ENCODE data around the gene SIX4.

DNA sequence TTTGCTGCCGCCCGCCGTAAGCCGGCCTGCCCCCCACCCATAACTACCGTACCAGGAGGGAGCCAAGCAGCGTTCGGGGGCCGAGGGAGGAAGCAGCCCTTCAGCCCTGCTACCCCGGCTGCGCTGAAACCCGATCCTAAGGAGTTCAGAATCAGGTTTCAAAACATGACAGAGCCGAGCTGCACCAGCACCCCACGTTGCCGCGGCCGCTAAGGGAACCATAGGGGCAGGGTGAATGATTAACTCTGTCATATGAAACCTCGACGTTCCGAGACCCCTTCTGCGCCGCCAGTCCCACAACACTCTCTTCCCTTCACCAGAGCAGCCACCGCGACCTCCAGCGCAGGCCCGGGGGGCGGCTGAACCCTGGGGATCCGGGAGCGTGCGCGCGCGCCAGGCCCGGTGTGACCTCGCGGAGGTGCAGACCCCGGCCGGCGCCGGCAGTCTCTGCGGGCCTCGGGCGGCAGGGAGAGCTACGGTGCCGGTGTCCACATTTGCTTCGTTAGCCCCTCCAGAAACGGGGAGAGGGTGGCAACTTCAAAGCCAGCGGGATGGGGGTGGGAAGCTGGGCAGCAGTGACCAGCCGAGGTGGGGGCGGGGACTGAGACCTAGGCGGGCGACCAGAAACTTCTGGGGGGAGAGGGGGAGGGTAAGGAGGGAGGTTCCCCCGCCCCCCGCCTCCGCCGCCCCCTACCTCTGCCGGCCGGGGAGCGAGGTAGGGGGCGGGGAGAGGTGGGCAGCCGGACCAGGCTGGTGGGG, 1.6 kb downstream of the SIX4 start:
- no peak for TF ChIP-seq EZH2 (IDR thresholded peaks at IDR 0.05)
- TF ChIP-seq POLR2AphosphoS5 (IDR thresholded peaks at IDR 0.05; ENCODE audit: borderline replicate concordance, low read depth, low read length), result no peak

Data from SK-N-MC (cell line).